T-helper 2 cell treated with Interferon-gamma antibody and Interleukin-4, amounts not matched to agents 100 ng/mL and 5 ng/mL, for 36 hours (primary cell): ENCODE results near the gene CYB5RL. TPM values are rescaled to one million over a fixed set of nuclear protein-coding genes. Genes with fewer than 3 reads are reported as not detected.

Experiments
- intact Hi-C: fragments of 100-400 bp; cut with micrococcal nuclease; formaldehyde crosslinking; loops from one replicate; pipeline ENCODE4 v1.15.1; 2023
- total RNA-seq: library from RNA; stranded (reverse); gene quantifications from 2 replicates; pipeline ENCODE4 v1.2.3, GENCODE V29; 2022

The CYB5RL gene
- total RNA-seq, 1 donor from 2014 or later: 11.1 TPM

- intact Hi-C loops: no loop called here
Measured at GRCh38 chr1:54161495-54162168, 38.2 kb downstream of the CYB5RL start.

DNA sequence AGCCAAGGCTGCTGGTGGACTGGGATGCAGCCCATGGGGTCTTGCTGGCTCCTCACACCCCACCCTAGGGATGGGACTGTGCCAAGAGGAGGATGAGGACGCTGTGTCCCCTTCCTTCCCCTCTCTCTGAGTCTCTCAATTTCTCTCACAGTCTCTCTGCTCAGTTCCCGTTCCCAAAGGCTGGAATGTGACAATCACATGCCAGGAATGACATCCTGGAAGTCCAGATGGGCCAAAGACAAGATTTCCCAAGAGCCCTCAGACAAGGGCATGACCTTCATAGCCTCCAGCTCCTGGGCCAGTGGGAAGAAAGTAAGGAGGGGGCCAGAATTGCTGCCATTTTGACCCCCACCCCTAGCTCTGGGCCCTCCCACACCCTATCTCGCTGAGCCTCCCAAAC, 39.5 kb downstream of the CYB5RL start:
- intact Hi-C loops: no loop called here

- intact Hi-C loops: no loop called here
Measured at GRCh38 chr1:54159733-54160316, 40.0 kb downstream of the CYB5RL start.

- intact Hi-C loops: no loop called here
Measured at GRCh38 chr1:54158071-54158470, 41.8 kb downstream of the CYB5RL start.

- intact Hi-C loops: no loop called here
Measured at GRCh38 chr1:54157401-54157800, 42.4 kb downstream of the CYB5RL start.

DNA sequence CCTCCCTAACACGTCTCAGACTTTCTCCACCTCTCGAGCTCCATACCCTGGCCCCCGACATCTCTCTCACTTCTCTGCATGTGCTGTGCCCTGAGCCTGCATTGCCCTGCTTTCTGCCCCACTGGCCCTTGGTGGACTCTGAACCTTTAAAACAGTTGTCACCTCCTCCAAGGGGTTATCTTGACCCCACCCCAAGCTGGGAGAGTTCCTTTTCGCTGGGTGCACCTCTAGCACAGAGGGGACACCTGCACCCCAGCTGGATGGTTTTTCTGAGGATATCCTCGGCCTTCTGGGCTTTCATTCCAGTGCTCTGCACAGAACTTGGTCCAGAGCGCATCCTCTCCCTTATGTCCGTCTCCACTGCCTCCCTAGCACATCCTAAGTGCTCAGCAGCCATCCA, 42.8 kb downstream of the CYB5RL start:
- intact Hi-C loops: no loop called here

- intact Hi-C loops: no loop called here
Measured at GRCh38 chr1:54156201-54156600, 43.6 kb downstream of the CYB5RL start.

- intact Hi-C loops: no loop called here
Measured at GRCh38 chr1:54153535-54154439, 46.0 kb downstream of the CYB5RL start.

DNA sequence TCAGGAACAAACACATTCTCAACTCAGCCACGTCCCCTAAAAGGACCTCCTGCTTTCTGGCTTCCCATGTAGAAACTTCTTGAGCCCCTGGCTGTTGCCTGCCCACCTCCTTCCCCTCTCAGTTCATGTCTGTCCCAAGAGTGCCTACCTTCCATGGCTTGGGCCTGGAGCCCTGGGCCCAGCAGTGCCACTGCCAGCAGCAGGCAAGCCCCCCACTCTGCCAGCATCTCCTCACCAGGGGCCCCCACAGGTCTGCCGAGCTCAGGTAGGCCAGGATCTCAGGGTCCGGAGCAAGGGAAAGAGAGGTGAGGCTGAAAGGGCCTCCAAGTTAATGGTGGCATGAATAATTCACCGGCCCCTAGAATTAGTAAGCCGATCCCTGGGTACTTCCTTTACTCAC, 47.1 kb downstream of the CYB5RL start, which contains the start of gene CDCP2:
CDCP2 (minus strand) TSS at position 305 of the 400 bp plus-strand sequence; CDS start at position 227, 78 bp downstream.
- intact Hi-C loops: no loop called here

- intact Hi-C loops: no loop called here
Measured at GRCh38 chr1:54151013-54151412, 48.8 kb downstream of the CYB5RL start.

Other genes starting within 250 kb of the CYB5RL start
- not detected in 2 replicates for gene LDLRAD1, start 181.8 kb downstream of the CYB5RL start, total RNA-seq
- 148 and 154 TPM in 2 replicates for gene TMEM59, start 146.8 kb downstream of the CYB5RL start, total RNA-seq
- 10.2 and 10.7 TPM in 2 replicates for gene TCEANC2, start 146.4 kb downstream of the CYB5RL start, total RNA-seq
- not detected in 2 replicates for gene CDCP2, start 47.0 kb downstream of the CYB5RL start, total RNA-seq
- gene MRPL37, start 137 bp upstream of the CYB5RL start, total RNA-seq: 105 and 109 TPM in 2 replicates
- gene SSBP3, start 206.4 kb upstream of the CYB5RL start, total RNA-seq: 81.3 and 82.8 TPM in 2 replicates